Right lobe of liver (tissue), 4 donors: Measurements from ENCODE around the gene NODAL.

Source experiments
- POLR2A ChIP-seq: fragments of 450-650 bp; IDR thresholded peaks from one replicate; pipeline ENCODE4 v1.6.1; 2017; ENCODE audit warnings: antibody characterized with exemption, mild to moderate bottlenecking
- TF ChIP-seq, protein P1 (sequence below), 4 donors: fragments of 200-600 bp in 3 of 4; fragments of 450-650 bp in 1 of 4; IDR thresholded peaks; one replicate each; pipeline versions ENCODE4 v1.5.1 to v1.8.0; 2016 to 2022; ENCODE audit warnings: antibody characterized with exemption in 4 of 4, mild to moderate bottlenecking in 2 of 4
- donor health status: DM: no; HTN: no; CAD: no.
- donor health status: DM: no; HTN: no; CAD: no.
- donor health status: DM: no; HTN: yes; CAD: no.

- TF ChIP-seq, protein P1, sequence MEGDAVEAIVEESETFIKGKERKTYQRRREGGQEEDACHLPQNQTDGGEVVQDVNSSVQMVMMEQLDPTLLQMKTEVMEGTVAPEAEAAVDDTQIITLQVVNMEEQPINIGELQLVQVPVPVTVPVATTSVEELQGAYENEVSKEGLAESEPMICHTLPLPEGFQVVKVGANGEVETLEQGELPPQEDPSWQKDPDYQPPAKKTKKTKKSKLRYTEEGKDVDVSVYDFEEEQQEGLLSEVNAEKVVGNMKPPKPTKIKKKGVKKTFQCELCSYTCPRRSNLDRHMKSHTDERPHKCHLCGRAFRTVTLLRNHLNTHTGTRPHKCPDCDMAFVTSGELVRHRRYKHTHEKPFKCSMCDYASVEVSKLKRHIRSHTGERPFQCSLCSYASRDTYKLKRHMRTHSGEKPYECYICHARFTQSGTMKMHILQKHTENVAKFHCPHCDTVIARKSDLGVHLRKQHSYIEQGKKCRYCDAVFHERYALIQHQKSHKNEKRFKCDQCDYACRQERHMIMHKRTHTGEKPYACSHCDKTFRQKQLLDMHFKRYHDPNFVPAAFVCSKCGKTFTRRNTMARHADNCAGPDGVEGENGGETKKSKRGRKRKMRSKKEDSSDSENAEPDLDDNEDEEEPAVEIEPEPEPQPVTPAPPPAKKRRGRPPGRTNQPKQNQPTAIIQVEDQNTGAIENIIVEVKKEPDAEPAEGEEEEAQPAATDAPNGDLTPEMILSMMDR (IDR thresholded peaks at IDR 0.05), result no peak
- no peak for TF ChIP-seq POLR2A
Observed at GRCh38 chr10:70399177-70399576, 42.3 kb downstream of the NODAL start.
